ENCODE results near the gene OCA2.

OCA2 gene

GRCh38 chr15:28113394-28114113 is 14.4 kb upstream of the OCA2 start:
- DNase-seq (ENCODE audit: low spot score), result no peak
- TF ChIP-seq CTCF (IDR thresholded peaks at IDR 0.05; ENCODE audit: extremely low read depth, missing control alignments), result no peak

GRCh38 chr15:28112962-28113361 is 13.8 kb upstream of the OCA2 start:
- DNase-seq (ENCODE audit: low spot score), result no peak
- no peak for TF ChIP-seq CTCF (IDR thresholded peaks at IDR 0.05; ENCODE audit: extremely low read depth, missing control alignments)

GRCh38 chr15:28112101-28112760 is 13.1 kb upstream of the OCA2 start:
- DNase-seq (ENCODE audit: low spot score), result no peak
- no peak for TF ChIP-seq CTCF (IDR thresholded peaks at IDR 0.05; ENCODE audit: extremely low read depth, missing control alignments)

GRCh38 chr15:28111543-28111942 is 12.4 kb upstream of the OCA2 start:
- no peak for TF ChIP-seq CTCF (IDR thresholded peaks at IDR 0.05; ENCODE audit: extremely low read depth, missing control alignments)
- DNase-seq (ENCODE audit: low spot score), result no peak

GRCh38 chr15:28110481-28110881 is 11.4 kb upstream of the OCA2 start:
- no peak for DNase-seq (ENCODE audit: low spot score)
- no peak for TF ChIP-seq CTCF (IDR thresholded peaks at IDR 0.05; ENCODE audit: extremely low read depth, missing control alignments)

- TF ChIP-seq CTCF (IDR thresholded peaks at IDR 0.05; ENCODE audit: extremely low read depth, missing control alignments), result no peak
- peak; percentile 17 for DNase-seq (ENCODE audit: low spot score)
These were observed 10.7 kb upstream of the OCA2 start for GRCh38 chr15:28109626-28110455.

GRCh38 chr15:28107904-28108275 is 8.8 kb upstream of the OCA2 start:
- DNase-seq (ENCODE audit: low spot score), result no peak
- TF ChIP-seq CTCF (IDR thresholded peaks at IDR 0.05; ENCODE audit: extremely low read depth, missing control alignments), result no peak

Data from GM20000 (cell line).